Trophoblast cell (in vitro differentiated cells and primary cell): ENCODE measurements around the gene DVL1.

ENCODE experiments used
- DNase-seq, 2 donors: peaks; one replicate each; pipeline ENCODE4 v3.0.0-alpha.2; 2016
- H2AFZ ChIP-seq: 2 replicates; pipeline ENCODE4 v1.6.1; 2013; ENCODE audit warnings: low read length, moderate library complexity, mild to moderate bottlenecking; ENCODE audit not compliant: insufficient read depth, poor library complexity
- H2AK5ac ChIP-seq: 2 replicates; pipeline ENCODE4 v1.6.1; 2013; ENCODE audit warnings: mild to moderate bottlenecking, low read length
- H2BK120ac ChIP-seq: 2 replicates; pipeline ENCODE4 v1.6.1; 2013; ENCODE audit warnings: low read length, mild to moderate bottlenecking, moderate library complexity; ENCODE audit not compliant: insufficient read depth, poor library complexity
- H2BK12ac ChIP-seq: 2 replicates; pipeline ENCODE4 v1.6.1; 2013; ENCODE audit warnings: mild to moderate bottlenecking, low read length, moderate library complexity
- H2BK5ac ChIP-seq: 2 replicates; pipeline ENCODE4 v1.6.1; 2013; ENCODE audit warnings: low read length, low read depth, moderate library complexity, mild to moderate bottlenecking; ENCODE audit not compliant: poor library complexity
- H3K14ac ChIP-seq: 2 replicates; pipeline ENCODE4 v1.6.1; 2013; ENCODE audit warnings: mild to moderate bottlenecking, low read length
- H3K18ac ChIP-seq: 2 replicates; pipeline ENCODE4 v1.6.1; 2013; ENCODE audit warnings: mild to moderate bottlenecking, low read length
- H3K23ac ChIP-seq: 2 replicates; pipeline ENCODE4 v1.6.1; 2013; ENCODE audit warnings: low read length
- H3K27ac ChIP-seq: 2 replicates; pipeline ENCODE4 v1.5.1; 2013; ENCODE audit warnings: low read depth, mild to moderate bottlenecking, inconsistent platforms, low read length, moderate library complexity
- H3K27me3 ChIP-seq: 2 replicates; pipeline ENCODE4 v1.6.1; 2013; ENCODE audit warnings: inconsistent platforms, mild to moderate bottlenecking, low read length, moderate library complexity; ENCODE audit not compliant: insufficient read depth
- H3K36me3 ChIP-seq, 2 experiments: 1 replicate in 1 of 2; 2 replicates in 1 of 2; pipeline ENCODE4 v1.6.1; 2013; ENCODE audit warnings: low read length in 2 of 2, mild to moderate bottlenecking in 2 of 2, moderate library complexity in 1 of 2; ENCODE audit not compliant: insufficient read depth in 2 of 2, control insufficient read depth in 1 of 2
- H3K4ac ChIP-seq: 2 replicates; pipeline ENCODE4 v1.6.1; 2013; ENCODE audit warnings: low read depth, mild to moderate bottlenecking, low read length, moderate library complexity
- H3K4me1 ChIP-seq, 2 experiments: 1 replicate in 1 of 2; 2 replicates in 1 of 2; pipeline ENCODE4 v1.6.1; 2013; ENCODE audit warnings: low read length in 2 of 2, mild to moderate bottlenecking in 2 of 2, moderate library complexity in 1 of 2; ENCODE audit not compliant: insufficient read depth in 2 of 2, control insufficient read depth in 1 of 2
- H3K4me2 ChIP-seq: 2 replicates; pipeline ENCODE4 v1.6.1; 2013; ENCODE audit warnings: inconsistent platforms, mild to moderate bottlenecking, low read length, moderate library complexity
- H3K4me3 ChIP-seq: 2 replicates; pipeline ENCODE4 v1.5.1; 2013; ENCODE audit warnings: mild to moderate bottlenecking, low read depth, low read length, inconsistent platforms
- H3K79me1 ChIP-seq: one replicate; pipeline ENCODE4 v1.6.1; 2013; ENCODE audit warnings: low read length
- H3K79me2 ChIP-seq: 2 replicates; pipeline ENCODE4 v1.6.1; 2013; ENCODE audit warnings: low read length, mild to moderate bottlenecking; ENCODE audit not compliant: control insufficient read depth, insufficient read depth, poor library complexity
- H3K9ac ChIP-seq: 2 replicates; pipeline ENCODE4 v1.6.1; 2013; ENCODE audit warnings: mild to moderate bottlenecking, low read length
- H3K9me3 ChIP-seq: 2 replicates; pipeline ENCODE4 v1.6.1; 2013; ENCODE audit warnings: low read depth, mild to moderate bottlenecking, control low read depth, inconsistent platforms, low read length; ENCODE audit not compliant: insufficient read depth
- H4K12ac ChIP-seq: 2 replicates; pipeline ENCODE4 v1.6.1; 2013; ENCODE audit warnings: low read depth, mild to moderate bottlenecking, low read length, moderate library complexity
- H4K8ac ChIP-seq: 2 replicates; pipeline ENCODE4 v1.6.1; 2013; ENCODE audit warnings: low read depth, mild to moderate bottlenecking, low read length, moderate library complexity
- H4K91ac ChIP-seq: one replicate; pipeline ENCODE4 v1.6.1; 2013; ENCODE audit warnings: low read depth, mild to moderate bottlenecking, low read length, moderate library complexity
- WGBS: extraction: QIAGEN DNeasy Blood & Tissue Kit; methylation state at CpG from one replicate; pipeline ENCODE4 v1.1.7; 2013; ENCODE audit warnings: missing lambda C conversion rate; ENCODE audit not compliant: insufficient read length, insufficient coverage; ENCODE audit errors: extremely low coverage; 5-methylcytosine and 5-hydroxymethylcytosine counted together

DVL1 gene

DNA sequence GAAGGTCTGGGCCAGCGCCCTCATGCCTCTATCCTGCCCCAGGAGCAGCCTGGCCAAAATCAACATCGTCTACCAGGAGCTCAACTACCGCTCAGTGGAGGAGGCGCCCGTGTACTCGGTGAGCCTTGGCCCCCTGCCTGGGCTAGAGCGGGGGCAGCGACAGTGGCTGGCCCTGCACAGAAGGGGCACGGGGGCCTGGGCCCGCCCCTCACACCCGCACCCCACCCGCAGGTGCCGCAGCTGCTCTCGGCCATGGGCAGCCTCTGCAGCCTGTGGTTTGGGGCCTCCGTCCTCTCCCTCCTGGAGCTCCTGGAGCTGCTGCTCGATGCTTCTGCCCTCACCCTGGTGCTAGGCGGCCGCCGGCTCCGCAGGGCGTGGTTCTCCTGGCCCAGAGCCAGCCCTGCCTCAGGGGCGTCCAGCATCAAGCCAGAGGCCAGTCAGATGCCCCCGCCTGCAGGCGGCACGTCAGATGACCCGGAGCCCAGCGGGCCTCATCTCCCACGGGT is 58.1 kb downstream of the DVL1 start:
- H4K91ac ChIP-seq: no peak overlapping the region
- H2AK5ac ChIP-seq: no peak overlapping the region
- H3K79me1 ChIP-seq: no peaks in the 10 kb centered on the region
- no peak overlapping the region for H2BK5ac ChIP-seq
- H3K9me3 ChIP-seq: peaks cover 2% of the 10 kb centered on the region
- no peak overlapping the region for H3K27ac ChIP-seq
- no peak overlapping the region for H2BK12ac ChIP-seq
- no peak overlapping the region for H3K14ac ChIP-seq
- H3K23ac ChIP-seq: no peak overlapping the region
- no peak for DNase-seq
- no peak overlapping the region for H3K4me2 ChIP-seq
- H3K27me3 ChIP-seq: no peaks in the 10 kb centered on the region
- no peak overlapping the region for H3K4me3 ChIP-seq
- H3K4ac ChIP-seq: no peak overlapping the region
- no peak overlapping the region for H2BK120ac ChIP-seq
- peaks cover 20 to 28% of the 10 kb centered on the region in 2 experiments for H3K36me3 ChIP-seq
- H3K79me2 ChIP-seq: no peaks in the 10 kb centered on the region
- no peaks in the 10 kb centered on the region for H3K4me1 ChIP-seq
- WGBS: no CpG with 5 or more reads among the region's 28 CpGs
- peak overlapping the region; percentile 9 for H4K12ac ChIP-seq
- H3K9ac ChIP-seq: no peak overlapping the region
- no peak overlapping the region for H2AFZ ChIP-seq
- H3K18ac ChIP-seq: no peak overlapping the region
- no peak overlapping the region for H4K8ac ChIP-seq

GRCh38 chr1:1290238-1290731 is 58.9 kb downstream of the DVL1 start:
- no peak overlapping the region for H3K27ac ChIP-seq
- H3K79me1 ChIP-seq: no peaks in the 10 kb centered on the region
- WGBS: no CpG with 5 or more reads among the region's 15 CpGs
- no peaks in the 10 kb centered on the region for H3K27me3 ChIP-seq
- no peak overlapping the region for H2AK5ac ChIP-seq
- H3K9ac ChIP-seq: no peak overlapping the region
- no peaks in the 10 kb centered on the region for H3K79me2 ChIP-seq
- no peak overlapping the region for H3K14ac ChIP-seq
- peaks cover 13 to 20% of the 10 kb centered on the region in 2 experiments for H3K36me3 ChIP-seq
- H4K91ac ChIP-seq: no peak overlapping the region
- H3K9me3 ChIP-seq: peaks cover 2% of the 10 kb centered on the region
- no peak overlapping the region for H4K12ac ChIP-seq
- no peak overlapping the region for H3K4me2 ChIP-seq
- no peak overlapping the region for H2AFZ ChIP-seq
- H3K4me1 ChIP-seq: no peaks in the 10 kb centered on the region
- H2BK12ac ChIP-seq: no peak overlapping the region
- no peak overlapping the region for H3K4ac ChIP-seq
- H2BK120ac ChIP-seq: no peak overlapping the region
- no peak overlapping the region for H3K4me3 ChIP-seq
- no peak overlapping the region for H3K18ac ChIP-seq
- H2BK5ac ChIP-seq: no peak overlapping the region
- H4K8ac ChIP-seq: no peak overlapping the region
- peak; percentile 67 to 82 for DNase-seq
- H3K23ac ChIP-seq: no peak overlapping the region

GRCh38 chr1:1287288-1288110 is 61.7 kb downstream of the DVL1 start:
- Histone ChIP-seq H2BK12ac (no peak overlapping the region), H3K18ac (no peak overlapping the region)
- no CpG with 5 or more reads among the region's 46 CpGs for WGBS

DNA sequence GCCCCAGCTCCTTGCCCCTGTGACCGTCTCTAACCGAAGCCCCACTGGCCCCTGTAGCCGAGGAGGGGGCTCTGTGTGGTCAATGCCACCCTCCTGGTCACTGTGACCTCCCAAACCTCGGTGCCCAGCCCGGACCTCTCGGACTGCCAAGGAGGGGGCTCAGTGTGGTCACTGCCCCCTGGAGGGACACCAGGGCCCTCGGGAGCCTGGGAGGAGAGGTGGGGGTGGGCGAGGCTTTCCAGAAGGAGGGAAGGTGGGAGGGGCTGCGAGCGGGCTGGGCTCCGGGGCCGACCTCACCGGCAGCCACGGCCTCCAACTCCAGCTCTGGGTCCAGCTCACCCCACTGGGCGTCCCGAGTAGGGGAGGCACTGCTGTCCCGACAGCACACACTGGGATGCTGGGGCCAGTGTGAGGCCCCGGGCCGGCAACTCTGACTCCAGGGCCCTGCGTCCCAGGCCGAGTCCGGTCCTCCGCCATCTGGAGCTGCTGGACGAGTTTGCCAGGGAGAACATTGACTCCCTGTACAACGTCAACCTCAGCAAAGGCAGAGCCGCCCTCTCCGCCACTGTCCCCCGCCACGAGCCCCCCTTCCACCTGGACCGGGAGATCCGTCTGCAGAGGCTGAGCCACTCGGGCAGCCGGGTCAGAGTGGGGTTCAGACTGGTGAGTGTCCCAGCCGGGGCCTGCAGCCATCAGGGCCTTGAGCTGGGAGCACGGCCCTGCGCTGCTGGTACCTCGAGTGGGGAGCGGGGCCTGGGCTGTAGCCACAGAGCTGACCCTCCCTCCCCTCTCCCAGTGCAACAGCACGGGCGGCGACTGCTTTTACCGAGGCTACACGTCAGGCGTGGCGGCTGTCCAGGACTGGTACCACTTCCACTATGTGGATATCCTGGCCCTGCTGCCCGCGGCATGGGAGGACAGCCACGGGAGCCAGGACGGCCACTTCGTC is 62.6 kb downstream of the DVL1 start:
- Histone ChIP-seq H3K9me3 (peaks cover 10% of the 10 kb centered on the region), H2AFZ (no peak overlapping the region), H3K4me1 (no peaks in the 10 kb centered on the region), H4K8ac (no peak overlapping the region), H3K9ac (no peak overlapping the region), H2BK120ac (no peak overlapping the region), H3K79me1 (no peaks in the 10 kb centered on the region), H4K91ac (no peak overlapping the region), H3K14ac (no peak overlapping the region), H3K27ac (no peak overlapping the region), H2BK12ac (no peak overlapping the region), H3K4me2 (no peak overlapping the region), H3K36me3 (no peaks in the 10 kb centered on the region), H3K18ac (no peak overlapping the region), H3K27me3 (no peaks in the 10 kb centered on the region), H3K79me2 (no peaks in the 10 kb centered on the region), H3K4ac (no peak overlapping the region), H4K12ac (no peak overlapping the region), H2BK5ac (no peak overlapping the region), H3K4me3 (no peak overlapping the region), H3K23ac (no peak overlapping the region), H2AK5ac (no peak overlapping the region)
- no CpG with 5 or more reads among the region's 50 CpGs for WGBS
- DNase-seq: no peak

More at GRCh38 chr1:1287288-1288110, 61.7 kb downstream of the DVL1 start:
- Histone ChIP-seq H3K23ac (no peak overlapping the region), H4K91ac (no peak overlapping the region), H3K27ac (no peak overlapping the region), H3K14ac (no peak overlapping the region), H4K12ac (no peak overlapping the region), H3K9ac (no peak overlapping the region), H3K79me2 (no peaks in the 10 kb centered on the region), H3K27me3 (no peaks in the 10 kb centered on the region), H3K9me3 (peaks cover 5% of the 10 kb centered on the region), H2AK5ac (no peak overlapping the region), H2BK5ac (no peak overlapping the region), H2AFZ (no peak overlapping the region), H4K8ac (no peak overlapping the region), H3K4me1 (no peaks in the 10 kb centered on the region), H2BK120ac (no peak overlapping the region), H3K4ac (no peak overlapping the region), H3K4me2 (no peak overlapping the region), H3K36me3 (no peaks in the 10 kb centered on the region), H3K4me3 (no peak overlapping the region), H3K79me1 (no peaks in the 10 kb centered on the region)
- no peak for DNase-seq
